IPS-15b (cell line): ENCODE data around the gene DAPK2.

Experiments
- H3K27me3 ChIP-seq: one replicate; pipeline ENCODE4 v1.6.1; 2013; ENCODE audit warnings: low read length; ENCODE audit not compliant: control insufficient read depth, insufficient read depth
- H3K36me3 ChIP-seq: one replicate; pipeline ENCODE4 v1.6.1; 2013; ENCODE audit warnings: low read length; ENCODE audit not compliant: control insufficient read depth, insufficient read depth
- H3K4me1 ChIP-seq: one replicate; pipeline ENCODE4 v1.6.1; 2013; ENCODE audit warnings: mild to moderate bottlenecking, low read length; ENCODE audit not compliant: control insufficient read depth, insufficient read depth
- H3K4me3 ChIP-seq: one replicate; pipeline ENCODE4 v1.5.1; 2013; ENCODE audit warnings: low read depth, low read length
- H3K9ac ChIP-seq: one replicate; pipeline ENCODE4 v1.6.1; 2013; ENCODE audit warnings: low read depth, mild to moderate bottlenecking, low read length
- H3K9me3 ChIP-seq: one replicate; pipeline ENCODE4 v1.6.1; 2013; ENCODE audit warnings: mild to moderate bottlenecking, low read length; ENCODE audit not compliant: control insufficient read depth, insufficient read depth

The DAPK2 gene

GRCh38 chr15:63922916-63923315 lies 123.4 kb downstream of the DAPK2 start:
- no peak overlapping the region for H3K4me3 ChIP-seq
- H3K36me3 ChIP-seq, result no peaks in the 10 kb centered on the region
- no peaks in the 10 kb centered on the region for H3K27me3 ChIP-seq
- no peak overlapping the region for H3K9ac ChIP-seq
- no peaks in the 10 kb centered on the region for H3K9me3 ChIP-seq
- H3K4me1 ChIP-seq, result no peaks in the 10 kb centered on the region

- Histone ChIP-seq H3K4me3 (no peak overlapping the region), H3K9me3 (no peaks in the 10 kb centered on the region), H3K36me3 (no peaks in the 10 kb centered on the region), H3K27me3 (no peaks in the 10 kb centered on the region), H3K4me1 (no peaks in the 10 kb centered on the region), H3K9ac (no peak overlapping the region)
Measured at GRCh38 chr15:63922261-63922904, 123.9 kb downstream of the DAPK2 start.

- Histone ChIP-seq H3K4me1 (peaks cover 8% of the 10 kb centered on the region), H3K9ac (no peak overlapping the region), H3K36me3 (no peaks in the 10 kb centered on the region), H3K27me3 (no peaks in the 10 kb centered on the region), H3K9me3 (no peaks in the 10 kb centered on the region), H3K4me3 (no peak overlapping the region)
Measured at GRCh38 chr15:63920504-63921175, 125.6 kb downstream of the DAPK2 start.

- no peaks in the 10 kb centered on the region for H3K36me3 ChIP-seq
- H3K4me1 ChIP-seq, result peaks cover 10% of the 10 kb centered on the region
- H3K9ac ChIP-seq, result no peak overlapping the region
- H3K27me3 ChIP-seq, result no peaks in the 10 kb centered on the region
- H3K4me3 ChIP-seq, result no peak overlapping the region
- no peaks in the 10 kb centered on the region for H3K9me3 ChIP-seq
Measured at GRCh38 chr15:63918901-63919348, 127.4 kb downstream of the DAPK2 start.

- Histone ChIP-seq H3K27me3 (no peaks in the 10 kb centered on the region), H3K36me3 (no peaks in the 10 kb centered on the region), H3K9me3 (no peaks in the 10 kb centered on the region), H3K4me1 (peaks cover 10% of the 10 kb centered on the region), H3K9ac (no peak overlapping the region), H3K4me3 (no peak overlapping the region)
Measured at GRCh38 chr15:63918317-63918672, 128.0 kb downstream of the DAPK2 start.

- no peaks in the 10 kb centered on the region for H3K27me3 ChIP-seq
- no peaks in the 10 kb centered on the region for H3K36me3 ChIP-seq
- H3K9ac ChIP-seq, result no peak overlapping the region
- no peaks in the 10 kb centered on the region for H3K9me3 ChIP-seq
- no peak overlapping the region for H3K4me3 ChIP-seq
- peaks cover 10% of the 10 kb centered on the region for H3K4me1 ChIP-seq
Measured at GRCh38 chr15:63917588-63918316, 128.5 kb downstream of the DAPK2 start.

GRCh38 chr15:63915873-63916771 lies 130.2 kb downstream of the DAPK2 start:
- Histone ChIP-seq H3K4me1 (peaks cover 10% of the 10 kb centered on the region), H3K4me3 (no peak overlapping the region), H3K9ac (no peak overlapping the region), H3K9me3 (no peaks in the 10 kb centered on the region), H3K27me3 (no peaks in the 10 kb centered on the region), H3K36me3 (no peaks in the 10 kb centered on the region)

- Histone ChIP-seq H3K36me3 (no peaks in the 10 kb centered on the region), H3K4me1 (peaks cover 10% of the 10 kb centered on the region), H3K9me3 (no peaks in the 10 kb centered on the region), H3K9ac (no peak overlapping the region), H3K27me3 (no peaks in the 10 kb centered on the region), H3K4me3 (no peak overlapping the region)
Measured at GRCh38 chr15:63915209-63915872, 130.9 kb downstream of the DAPK2 start.

GRCh38 chr15:63913786-63914315 lies 132.4 kb downstream of the DAPK2 start:
- no peak overlapping the region for H3K9ac ChIP-seq
- H3K4me3 ChIP-seq, result no peak overlapping the region
- no peaks in the 10 kb centered on the region for H3K36me3 ChIP-seq
- H3K4me1 ChIP-seq, result peaks cover 10% of the 10 kb centered on the region
- no peaks in the 10 kb centered on the region for H3K9me3 ChIP-seq
- H3K27me3 ChIP-seq, result no peaks in the 10 kb centered on the region

GRCh38 chr15:63913336-63913735 lies 132.9 kb downstream of the DAPK2 start:
- Histone ChIP-seq H3K9me3 (no peaks in the 10 kb centered on the region), H3K36me3 (no peaks in the 10 kb centered on the region), H3K27me3 (no peaks in the 10 kb centered on the region), H3K9ac (no peak overlapping the region), H3K4me3 (no peak overlapping the region), H3K4me1 (peaks cover 10% of the 10 kb centered on the region)
